ENCODE results near the gene ARID3B.

The ARID3B gene

DNA sequence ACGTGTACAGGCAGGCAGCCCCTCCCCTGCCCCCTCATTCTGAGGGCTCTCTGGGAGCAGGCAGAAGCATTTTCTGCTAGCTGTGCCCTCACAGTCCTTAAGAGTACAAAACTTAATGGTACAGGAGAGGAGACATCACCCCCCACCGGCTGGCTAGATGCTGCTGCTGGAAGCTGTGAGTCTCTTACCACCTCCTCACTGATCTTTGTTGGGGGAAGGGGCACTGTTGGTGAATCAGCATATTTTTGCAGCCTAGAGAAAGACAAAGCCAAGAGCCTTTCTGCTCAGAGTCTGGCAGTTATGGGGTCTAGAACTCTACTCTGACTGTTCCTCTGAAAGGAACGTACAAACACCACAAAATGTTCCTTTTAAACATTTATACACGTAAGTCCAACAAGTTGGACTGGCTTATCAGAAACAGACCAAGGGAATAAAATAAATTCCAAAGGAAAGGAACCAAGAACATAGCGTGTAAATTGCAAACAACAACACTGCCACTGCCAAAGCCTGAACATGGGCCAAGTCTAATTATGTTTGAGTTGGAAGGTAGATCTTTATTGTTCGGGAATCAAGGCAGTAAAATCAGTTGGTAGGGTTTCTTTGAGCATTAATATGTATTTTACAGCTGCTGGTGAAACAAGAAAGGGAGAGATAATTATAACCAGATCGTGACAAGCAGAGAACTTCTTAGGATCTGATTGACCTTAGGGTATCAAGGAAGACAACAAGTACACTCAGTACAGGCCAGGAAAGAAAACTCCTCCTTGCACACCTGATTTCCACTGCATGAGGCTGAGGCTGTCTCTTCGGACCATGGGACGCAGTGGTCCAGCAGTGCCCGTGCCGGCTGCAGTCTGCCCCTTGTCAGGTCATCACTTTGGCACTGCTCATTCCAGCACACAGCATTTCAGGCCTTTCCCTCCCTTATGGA is 102.0 kb downstream of the ARID3B start:
- DNase-seq (ENCODE audit: low read depth), result no peak

DNA sequence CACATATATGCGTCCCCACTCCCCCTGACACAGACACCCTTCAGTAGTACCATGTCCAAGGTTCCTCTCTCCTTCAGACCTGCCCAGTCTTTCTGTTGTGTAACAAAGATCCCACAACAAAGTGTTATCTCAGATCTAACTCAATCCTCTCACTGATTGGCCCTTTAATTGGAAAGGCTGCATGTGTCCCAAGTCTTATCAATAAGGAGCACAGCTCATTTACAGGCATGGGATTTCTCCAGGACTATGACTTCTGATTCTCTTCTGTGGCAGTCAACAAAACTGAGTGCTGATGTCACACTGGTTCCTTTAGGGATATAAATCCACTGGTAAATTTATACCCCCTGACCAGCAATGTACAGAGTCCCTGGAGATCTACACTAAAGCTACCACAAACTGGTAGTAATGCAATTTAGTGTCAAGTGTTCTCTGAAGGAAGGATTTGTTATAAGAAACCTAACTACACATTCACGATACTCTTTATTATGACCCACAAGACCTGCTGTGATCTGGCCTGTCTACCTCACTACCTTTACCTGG is 102.7 kb downstream of the ARID3B start:
- no peak for DNase-seq (ENCODE audit: low read depth)

DNA sequence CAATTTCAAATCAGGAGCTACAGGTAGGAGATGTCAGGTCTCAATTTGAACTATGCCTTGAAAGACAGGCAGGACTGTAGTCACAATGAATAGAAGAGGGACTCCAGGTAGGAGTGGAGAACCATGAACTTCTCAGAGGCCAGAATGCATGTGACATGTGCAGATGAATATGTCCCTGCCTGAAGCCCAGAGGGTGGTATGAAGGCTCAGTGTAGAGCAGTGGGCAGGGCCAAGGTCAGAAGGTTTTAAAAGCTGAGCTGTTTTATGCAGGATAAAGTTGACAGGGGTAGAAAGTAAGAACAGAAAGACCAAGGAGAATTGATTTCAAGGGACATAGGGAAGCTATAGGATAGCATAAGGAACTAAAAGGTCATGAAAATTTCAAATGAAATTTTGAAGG is 105.5 kb downstream of the ARID3B start:
- no peak for DNase-seq (ENCODE audit: low read depth)
